Keratinocyte (primary cell): ENCODE measurements around the gene MYO7B.

Experiments
- CTCF ChIP-seq, 3 experiments: IDR thresholded peaks in 1 of 3; conservative IDR thresholded peaks in 1 of 3; optimal IDR thresholded peaks in 1 of 3; 2 replicates in 2 of 3; 3 replicates in 1 of 3; pipeline versions ENCODE3 to v1.5.1; 2011; ENCODE audit warnings: low read length in 3 of 3, mild to moderate bottlenecking in 3 of 3, moderate library complexity in 2 of 3, control low read depth in 1 of 3, inconsistent platforms in 1 of 3; ENCODE audit not compliant: insufficient read depth in 2 of 3; ENCODE audit errors: extremely low read depth in 1 of 3
- EZH2 ChIP-seq: IDR thresholded peaks from one replicate; pipeline ENCODE4 v1.6.1; 2012; ENCODE audit warnings: inconsistent platforms, mild to moderate bottlenecking, low read length, moderate library complexity

- TF ChIP-seq CTCF (optimal IDR thresholded peaks at IDR 0.05 in 1 of 3, IDR thresholded peaks at IDR 0.05 in 1 of 3, conservative IDR thresholded peaks at IDR 0.05 in 1 of 3; ENCODE audit: extremely low read depth in 1 of 3, insufficient read depth in 2 of 3, low read length in 3 of 3) (no peak), EZH2 (no peak)
Observed at GRCh38 chr2:127486247-127487058, 49.0 kb upstream of the MYO7B start.
